HG03139 (cell line): ENCODE measurements around the gene FREM3.
"Not testable (repeated sequence)": the region's sequence is repeated elsewhere in the genome, so short reads cannot be mapped to it uniquely, and the experiment has no call there.

Source experiments
- ATAC-seq: cut with Tn5 transposase; IDR thresholded peaks from one replicate; pipeline ENCODE4 v1.9.1; 2021; ENCODE audit not compliant: unreplicated experiment

The FREM3 gene

DNA sequence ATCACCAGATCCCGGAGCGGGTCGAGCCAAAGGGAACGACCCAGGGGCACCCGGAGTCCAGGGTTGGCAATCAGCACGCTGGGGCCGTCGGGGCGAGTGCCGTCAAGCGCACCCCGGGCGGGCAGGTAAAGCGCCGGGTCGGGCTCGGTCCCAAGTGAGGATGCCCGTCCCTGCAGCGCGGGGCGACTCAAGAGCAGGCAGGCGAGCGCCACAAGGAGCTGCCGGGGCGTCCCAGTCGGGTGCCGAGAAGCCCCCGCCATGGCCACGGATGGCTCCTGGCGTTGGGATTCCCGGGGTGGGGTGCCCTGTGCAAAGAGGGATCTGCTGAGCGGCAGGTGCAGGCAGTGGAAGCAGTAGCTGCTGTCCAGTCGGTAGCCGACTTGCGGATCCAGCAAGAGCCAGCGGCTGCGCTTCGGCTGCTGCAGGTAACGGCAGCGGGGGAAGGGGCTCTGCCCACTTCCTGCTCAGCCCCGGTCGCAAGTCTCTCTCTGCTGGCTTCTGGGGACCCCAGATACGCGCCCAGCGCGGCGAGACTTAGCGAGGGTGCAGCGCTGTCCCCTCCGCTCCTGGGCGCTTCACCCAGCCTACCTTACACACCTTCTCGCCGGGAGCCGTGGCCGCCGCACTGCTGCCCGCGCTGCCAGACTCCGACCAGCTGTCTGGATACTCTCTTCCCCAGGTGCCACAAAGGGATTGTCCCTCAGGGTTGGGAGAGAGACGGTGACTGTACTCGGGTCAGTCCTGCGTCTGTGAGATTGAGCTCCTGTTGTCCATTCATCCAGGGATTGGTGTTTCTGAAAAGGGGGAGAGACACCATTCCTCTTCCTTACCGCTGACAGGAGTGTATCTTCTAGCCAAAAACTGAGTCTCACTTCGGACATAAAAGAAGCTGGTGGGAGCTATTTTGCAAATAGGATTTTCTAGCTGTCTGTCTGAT lies at the start of gene FREM3:
Gene FREM3 (minus strand): TSS at position 260 of the 937 bp plus-strand sequence. CDS start 0 bp downstream, at position 260.
- no peak for ATAC-seq

DNA sequence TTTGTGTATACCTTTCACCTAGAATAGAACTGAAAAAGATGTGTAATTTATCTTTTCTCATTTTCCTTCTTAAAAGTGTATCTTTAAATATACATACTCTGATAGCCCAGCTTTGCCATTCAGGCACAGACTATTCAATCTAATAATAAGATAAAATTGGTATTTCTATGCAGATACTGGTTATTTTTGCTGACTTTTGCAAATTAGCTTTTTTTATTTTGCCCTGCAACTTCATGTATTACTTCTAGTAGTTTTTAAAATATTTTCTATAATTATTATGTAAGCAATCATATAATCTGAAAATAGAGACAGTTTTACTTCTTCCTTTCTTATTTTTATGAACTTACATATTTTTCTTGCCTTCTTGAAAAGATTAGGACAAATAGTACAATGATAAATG lies 45.4 kb upstream of the FREM3 start:
- ATAC-seq = no peak

GRCh38 chr4:143743591-143743990 lies 43.1 kb upstream of the FREM3 start:
- no peak for ATAC-seq

GRCh38 chr4:143742834-143743233 lies 42.4 kb upstream of the FREM3 start:
- no peak for ATAC-seq

DNA sequence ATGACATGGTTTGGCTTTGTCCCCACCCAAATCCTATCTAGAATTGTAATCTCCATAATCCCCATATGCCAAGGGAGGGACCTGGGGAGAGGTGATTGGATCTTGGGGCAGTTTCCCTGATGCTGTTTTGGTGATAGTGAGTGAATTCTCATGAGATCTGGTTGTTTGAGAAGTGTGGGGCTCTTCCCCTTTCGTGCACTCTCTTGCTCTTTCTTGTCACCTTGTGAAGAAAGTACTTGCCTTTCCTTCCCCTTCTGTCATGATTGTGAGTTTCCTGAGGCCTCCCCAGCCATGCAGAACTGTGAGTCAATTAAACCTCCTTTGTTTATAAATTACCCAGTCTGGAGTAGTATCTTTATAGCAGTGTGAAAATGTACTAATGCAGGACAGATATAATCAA lies 36.4 kb upstream of the FREM3 start:
- ATAC-seq = no peak

GRCh38 chr4:143736061-143736460 lies 35.6 kb upstream of the FREM3 start:
- ATAC-seq = not testable (repeated sequence)

DNA sequence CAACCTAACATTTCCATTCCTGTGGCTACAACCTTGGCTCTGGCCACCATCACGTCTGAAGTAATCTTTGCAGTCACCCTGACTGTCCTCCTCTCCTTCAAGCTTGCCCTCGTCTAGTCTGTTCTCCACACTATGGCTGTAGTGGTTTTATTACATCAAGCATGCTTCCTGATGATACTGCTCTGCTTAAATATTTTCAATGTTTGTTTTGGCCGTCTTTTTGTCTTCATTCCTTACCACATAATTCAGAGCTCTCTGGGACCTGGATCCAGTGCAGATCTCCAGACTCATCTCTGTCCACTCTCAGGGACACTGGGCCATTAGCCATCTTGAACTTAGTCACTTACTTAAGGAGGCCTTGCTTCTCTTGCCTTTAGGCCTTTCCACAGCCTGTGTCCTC lies 27.7 kb upstream of the FREM3 start:
- ATAC-seq = no peak

- no peak for ATAC-seq
Observed at GRCh38 chr4:143726714-143727113, 26.2 kb upstream of the FREM3 start.

GRCh38 chr4:143721317-143721716 lies 20.8 kb upstream of the FREM3 start:
- no peak for ATAC-seq

DNA sequence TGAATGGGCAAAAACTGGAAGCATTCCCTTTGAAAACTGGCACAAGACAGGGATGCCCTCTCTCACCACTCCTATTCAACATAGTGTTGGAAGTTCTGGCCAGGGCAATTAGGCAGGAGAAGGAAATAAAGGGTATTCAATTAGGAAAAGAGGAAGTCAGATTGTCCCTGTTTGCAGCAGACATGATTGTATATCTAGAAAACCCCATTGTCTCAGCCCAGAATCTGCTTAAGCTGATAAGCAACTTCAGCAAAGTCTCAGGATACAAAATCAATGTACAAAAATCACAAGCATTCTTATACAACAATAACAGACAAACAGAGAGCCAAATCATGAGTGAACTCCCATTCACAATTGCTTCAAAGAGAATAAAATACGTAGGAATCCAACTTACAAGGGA lies 18.3 kb upstream of the FREM3 start:
- not testable (repeated sequence) for ATAC-seq

GRCh38 chr4:143713955-143714625 lies 13.6 kb upstream of the FREM3 start:
- ATAC-seq = no peak

GRCh38 chr4:143713553-143713952 lies 13.1 kb upstream of the FREM3 start:
- no peak for ATAC-seq

- ATAC-seq = no peak
Observed at GRCh38 chr4:143712155-143712550, 11.7 kb upstream of the FREM3 start.

DNA sequence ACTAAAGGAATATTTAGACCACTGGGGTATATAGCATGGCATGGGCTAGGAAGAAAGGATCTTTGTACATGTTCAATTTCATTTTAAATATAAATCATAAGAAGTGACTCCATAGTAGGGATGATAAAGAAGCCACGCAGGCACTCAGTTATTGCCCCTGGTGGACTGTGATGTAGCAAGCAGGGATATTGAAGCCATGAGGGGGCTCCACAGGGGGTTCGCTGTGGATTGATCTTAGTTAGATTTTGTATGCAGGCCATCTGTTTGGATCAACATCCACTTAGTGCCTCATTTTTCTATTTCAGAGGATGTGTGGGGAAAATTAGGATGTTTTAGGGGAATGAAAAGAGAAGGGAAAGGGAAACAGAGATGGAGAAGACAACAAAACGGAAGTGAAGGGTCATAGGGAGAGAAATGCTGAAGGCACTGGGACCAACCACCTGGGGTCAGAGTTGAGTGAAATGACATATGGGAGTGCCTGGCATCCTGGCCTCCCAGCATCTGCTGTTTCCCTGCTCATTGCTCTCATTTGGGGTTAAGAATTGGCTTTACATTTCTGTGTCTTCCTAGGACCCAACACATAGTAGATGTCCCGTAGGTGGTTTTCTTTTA lies 11.2 kb upstream of the FREM3 start:
- no peak for ATAC-seq

DNA sequence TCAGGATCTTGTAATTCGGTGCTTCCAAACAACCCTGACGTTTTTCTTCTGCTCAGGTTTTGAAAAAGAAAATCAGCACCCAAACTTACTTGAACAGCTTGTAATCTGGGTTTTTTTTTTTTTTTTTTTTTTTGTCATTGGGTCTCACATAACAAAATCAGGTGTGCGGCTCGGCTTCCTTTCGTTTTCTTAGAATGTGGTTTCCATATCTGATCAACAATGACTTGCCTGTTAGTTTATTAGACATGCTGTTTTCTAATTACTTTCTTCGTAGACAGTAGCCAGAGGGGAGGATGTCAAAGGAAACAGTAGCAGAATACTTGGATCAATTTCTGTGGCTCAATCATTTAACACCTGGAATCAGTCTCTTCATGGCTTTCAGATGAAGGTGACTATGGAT lies 890 bp upstream of the FREM3 start:
- no peak for ATAC-seq

DNA sequence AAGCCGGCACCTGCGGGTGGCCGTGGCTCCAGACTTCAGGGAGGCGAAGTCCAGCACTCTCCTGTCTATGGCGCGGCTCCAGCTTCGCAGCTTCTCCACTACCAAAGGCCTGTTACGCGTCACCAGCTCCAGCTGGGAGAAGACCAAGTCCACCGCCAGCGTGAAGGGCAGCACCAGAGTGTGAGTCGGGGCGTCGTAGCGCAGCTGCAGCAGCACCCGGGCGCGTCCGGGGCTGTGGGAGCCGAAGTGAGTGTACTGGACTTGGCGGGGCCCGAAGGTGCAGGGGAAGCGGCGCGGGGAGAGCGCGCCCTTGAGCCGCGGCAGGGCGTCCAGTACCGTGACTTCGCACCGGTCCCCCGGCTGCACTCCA lies 444 bp downstream of the FREM3 start:
- ATAC-seq = no peak

DNA sequence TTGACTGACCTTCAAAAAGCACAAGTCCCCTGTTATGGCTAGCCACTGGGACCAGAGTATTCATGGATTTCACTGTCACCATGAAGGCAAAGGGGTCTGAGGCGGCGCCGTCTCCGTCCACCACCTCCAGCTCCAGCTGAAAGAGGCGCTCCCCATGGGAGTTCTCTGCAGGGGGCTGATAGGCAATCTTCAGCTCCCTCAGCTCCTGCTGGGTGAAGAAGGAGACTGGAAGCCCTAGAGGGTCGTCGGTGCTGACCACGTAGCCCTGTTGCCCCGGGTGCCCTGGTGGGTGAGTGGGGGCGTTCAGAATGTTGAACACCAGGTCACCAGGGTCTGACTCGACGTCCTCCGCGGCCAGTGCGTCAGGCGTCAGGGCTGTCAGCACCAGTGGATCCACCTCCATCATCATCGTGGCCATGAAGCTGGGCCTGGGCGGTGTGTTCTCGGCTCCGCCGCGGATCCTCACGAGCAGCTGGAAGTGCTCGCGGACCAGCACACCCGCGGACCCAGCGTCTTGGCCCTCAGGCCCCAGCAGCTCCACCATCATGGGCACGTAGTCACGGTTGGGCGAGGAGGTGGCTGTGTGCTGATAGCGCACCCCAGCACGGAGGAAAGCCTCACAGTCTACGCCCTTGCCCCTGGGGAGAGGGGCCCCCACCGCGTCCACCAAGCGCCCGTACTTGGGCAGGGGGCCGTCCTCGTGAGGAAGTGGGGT lies 987 bp downstream of the FREM3 start:
- no peak for ATAC-seq

- ATAC-seq = no peak
Observed at GRCh38 chr4:143693856-143694255, 6.6 kb downstream of the FREM3 start.

GRCh38 chr4:143692241-143692640 lies 8.2 kb downstream of the FREM3 start:
- ATAC-seq = no peak

- ATAC-seq = no peak
Observed at GRCh38 chr4:143679434-143679833, 21.0 kb downstream of the FREM3 start.

- not testable (repeated sequence) for ATAC-seq
Observed at GRCh38 chr4:143673629-143674028, 26.8 kb downstream of the FREM3 start.
